ENCODE results near the gene TRMT10A.

DNA sequence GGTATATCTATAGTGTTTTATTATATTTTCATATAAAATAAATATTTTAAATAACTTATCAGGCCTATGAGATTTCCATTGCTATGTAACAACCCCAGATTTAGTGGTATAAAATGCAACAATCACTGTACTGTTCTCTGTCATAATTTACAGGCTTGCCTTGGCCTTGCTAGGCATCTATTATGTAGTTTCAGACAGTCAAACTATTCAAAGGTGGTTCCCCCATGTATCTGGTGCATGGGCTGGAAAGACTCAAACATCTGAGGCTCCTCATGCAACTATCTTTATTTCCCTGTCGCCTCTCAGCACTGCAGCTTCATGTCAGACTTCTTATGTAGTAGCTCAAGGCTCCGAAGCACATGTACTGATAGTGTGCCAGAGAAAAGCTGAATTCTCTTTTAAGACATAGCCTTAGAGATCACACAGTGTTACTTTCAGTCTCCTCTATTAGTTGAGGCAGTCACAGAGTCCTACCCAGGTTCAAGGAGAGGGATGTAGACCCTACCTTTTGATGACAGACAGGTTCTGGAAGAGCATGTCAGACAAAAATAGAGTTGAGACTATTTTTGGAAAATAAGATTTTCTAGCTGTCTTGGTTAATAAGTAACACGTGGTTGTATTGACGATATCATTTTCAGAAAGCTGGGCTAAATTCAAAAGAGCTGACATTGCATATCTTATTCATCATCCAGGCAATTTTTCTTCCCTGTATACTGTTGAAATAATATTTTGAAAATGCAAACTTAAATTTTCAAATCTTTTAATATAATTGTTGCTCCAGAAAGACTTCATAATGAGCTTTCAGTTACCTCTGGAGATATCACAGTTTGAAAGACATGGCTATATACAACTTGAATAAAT is 30.2 kb upstream of the TRMT10A start:
- TF ChIP-seq, protein P1, sequence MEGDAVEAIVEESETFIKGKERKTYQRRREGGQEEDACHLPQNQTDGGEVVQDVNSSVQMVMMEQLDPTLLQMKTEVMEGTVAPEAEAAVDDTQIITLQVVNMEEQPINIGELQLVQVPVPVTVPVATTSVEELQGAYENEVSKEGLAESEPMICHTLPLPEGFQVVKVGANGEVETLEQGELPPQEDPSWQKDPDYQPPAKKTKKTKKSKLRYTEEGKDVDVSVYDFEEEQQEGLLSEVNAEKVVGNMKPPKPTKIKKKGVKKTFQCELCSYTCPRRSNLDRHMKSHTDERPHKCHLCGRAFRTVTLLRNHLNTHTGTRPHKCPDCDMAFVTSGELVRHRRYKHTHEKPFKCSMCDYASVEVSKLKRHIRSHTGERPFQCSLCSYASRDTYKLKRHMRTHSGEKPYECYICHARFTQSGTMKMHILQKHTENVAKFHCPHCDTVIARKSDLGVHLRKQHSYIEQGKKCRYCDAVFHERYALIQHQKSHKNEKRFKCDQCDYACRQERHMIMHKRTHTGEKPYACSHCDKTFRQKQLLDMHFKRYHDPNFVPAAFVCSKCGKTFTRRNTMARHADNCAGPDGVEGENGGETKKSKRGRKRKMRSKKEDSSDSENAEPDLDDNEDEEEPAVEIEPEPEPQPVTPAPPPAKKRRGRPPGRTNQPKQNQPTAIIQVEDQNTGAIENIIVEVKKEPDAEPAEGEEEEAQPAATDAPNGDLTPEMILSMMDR (IDR thresholded peaks at IDR 0.05 in 4 of 5, conservative IDR thresholded peaks at IDR 0.05 in 1 of 5) = no peak
- TF ChIP-seq POLR2A (IDR thresholded peaks at IDR 0.05) = no peak
